OCI-M2 (cell line): ENCODE results near the gene NHLH2.

ENCODE experiments used
- DNase-seq: peaks from one replicate; lab custom pipeline; 2025; ENCODE audit not compliant: unreplicated experiment; lab: John Stamatoyannopoulos, UW

The NHLH2 gene

DNA sequence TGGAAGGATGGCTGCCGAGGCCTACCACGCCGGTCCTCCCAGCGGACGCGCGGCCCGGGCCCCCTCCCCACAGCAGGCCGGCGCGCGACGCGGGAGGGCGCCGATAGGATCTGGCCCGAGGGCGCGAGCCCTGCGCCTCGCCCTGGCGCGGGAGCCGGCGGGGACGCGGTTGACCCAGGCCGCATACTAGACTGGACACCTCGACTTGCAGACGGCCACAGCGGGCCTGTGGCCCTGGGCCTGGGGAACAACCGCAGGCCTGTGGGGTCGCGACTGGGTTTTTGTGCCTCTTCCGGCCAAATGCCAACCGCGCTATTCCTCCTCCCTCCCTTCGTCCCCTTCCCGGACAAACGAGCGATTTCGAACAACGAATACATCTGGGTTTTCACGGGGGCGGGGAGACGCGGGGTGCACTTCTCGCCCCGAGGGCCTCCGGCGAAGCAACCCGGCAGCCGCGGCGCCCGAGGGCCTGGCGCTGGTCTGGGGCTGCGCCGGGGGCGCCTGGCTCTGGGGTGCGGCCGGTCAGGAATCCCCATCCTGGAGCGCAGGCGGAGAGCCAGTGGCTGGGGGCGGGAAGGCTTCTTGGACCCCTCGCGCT, 2.4 kb downstream of the NHLH2 start:
- no peak for DNase-seq

GRCh38 chr1:115837740-115838421, 3.0 kb downstream of the NHLH2 start:
- DNase-seq, result no peak

GRCh38 chr1:115837341-115837739, 3.6 kb downstream of the NHLH2 start:
- DNase-seq, result no peak

DNA sequence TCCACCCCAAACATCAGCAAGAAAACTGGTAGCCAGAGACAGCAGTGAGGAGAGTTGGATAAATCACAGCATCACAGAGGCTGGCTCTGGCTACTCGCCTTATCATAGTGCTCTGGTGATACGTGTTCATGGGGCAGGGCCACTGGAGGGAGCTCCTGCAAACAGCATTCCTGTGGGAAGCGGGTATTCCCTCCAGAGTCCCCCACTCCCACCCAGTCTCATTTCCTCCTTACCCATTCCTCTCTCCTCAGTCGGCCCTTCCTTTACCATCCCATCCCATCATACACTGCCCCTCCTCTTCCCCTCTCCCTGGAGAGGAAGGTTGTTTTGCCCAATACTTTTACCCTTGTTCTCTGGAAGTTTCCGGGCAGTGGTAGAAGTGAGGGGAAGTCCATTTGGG, 7.1 kb downstream of the NHLH2 start:
- no peak for DNase-seq

DNA sequence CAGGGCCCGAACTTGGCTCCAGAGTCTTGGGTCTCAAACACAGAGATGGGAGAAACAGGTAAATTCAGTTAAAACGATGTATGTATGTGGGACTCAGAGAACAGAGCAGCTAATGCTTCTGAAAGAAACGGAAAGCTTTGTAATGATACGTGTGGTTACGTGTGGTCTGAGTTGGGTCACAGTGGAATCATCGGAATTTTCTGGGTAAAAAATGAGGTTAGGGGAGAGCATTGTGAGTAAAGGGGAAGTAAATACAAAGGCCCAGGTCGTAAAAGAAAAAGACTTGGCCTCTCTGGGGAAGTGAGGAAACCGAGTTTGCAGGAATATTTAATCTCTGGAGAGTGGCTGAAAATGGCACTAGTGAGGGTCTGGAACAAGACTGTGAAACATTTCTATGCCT, 8.3 kb downstream of the NHLH2 start:
- no peak for DNase-seq

- DNase-seq, result no peak
These were observed 10.0 kb downstream of the NHLH2 start for GRCh38 chr1:115830963-115831362.

GRCh38 chr1:115829947-115830346, 11.0 kb downstream of the NHLH2 start:
- DNase-seq, result no peak

- DNase-seq, result no peak
These were observed 11.8 kb downstream of the NHLH2 start for GRCh38 chr1:115829023-115829674.

- DNase-seq, result no peak
These were observed 12.6 kb downstream of the NHLH2 start for GRCh38 chr1:115828101-115829022.

- no peak for DNase-seq
These were observed 13.4 kb downstream of the NHLH2 start for GRCh38 chr1:115827452-115828044.

- no peak for DNase-seq
These were observed 14.3 kb downstream of the NHLH2 start for GRCh38 chr1:115826628-115827027.

GRCh38 chr1:115822117-115822516, 18.8 kb downstream of the NHLH2 start:
- no peak for DNase-seq

DNA sequence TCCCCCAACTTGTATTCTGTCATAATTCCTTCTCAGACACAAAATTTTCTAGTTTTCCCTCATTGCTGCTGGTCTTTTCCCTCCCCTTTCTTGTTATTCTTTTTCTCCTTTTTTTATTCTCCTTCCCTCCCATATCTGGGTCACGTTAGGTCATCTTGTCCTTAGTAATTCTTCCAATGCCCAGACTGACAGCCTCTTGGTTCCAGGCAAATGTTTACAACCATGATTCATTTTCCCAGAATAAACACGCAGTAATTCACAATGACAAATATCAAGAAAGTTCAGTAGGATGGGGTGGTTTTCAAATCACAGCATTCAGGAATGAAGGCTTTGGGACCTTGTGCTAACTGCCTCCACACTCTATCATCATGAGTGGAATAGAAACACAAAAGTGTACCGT, 25.2 kb downstream of the NHLH2 start:
- DNase-seq, result no peak

DNA sequence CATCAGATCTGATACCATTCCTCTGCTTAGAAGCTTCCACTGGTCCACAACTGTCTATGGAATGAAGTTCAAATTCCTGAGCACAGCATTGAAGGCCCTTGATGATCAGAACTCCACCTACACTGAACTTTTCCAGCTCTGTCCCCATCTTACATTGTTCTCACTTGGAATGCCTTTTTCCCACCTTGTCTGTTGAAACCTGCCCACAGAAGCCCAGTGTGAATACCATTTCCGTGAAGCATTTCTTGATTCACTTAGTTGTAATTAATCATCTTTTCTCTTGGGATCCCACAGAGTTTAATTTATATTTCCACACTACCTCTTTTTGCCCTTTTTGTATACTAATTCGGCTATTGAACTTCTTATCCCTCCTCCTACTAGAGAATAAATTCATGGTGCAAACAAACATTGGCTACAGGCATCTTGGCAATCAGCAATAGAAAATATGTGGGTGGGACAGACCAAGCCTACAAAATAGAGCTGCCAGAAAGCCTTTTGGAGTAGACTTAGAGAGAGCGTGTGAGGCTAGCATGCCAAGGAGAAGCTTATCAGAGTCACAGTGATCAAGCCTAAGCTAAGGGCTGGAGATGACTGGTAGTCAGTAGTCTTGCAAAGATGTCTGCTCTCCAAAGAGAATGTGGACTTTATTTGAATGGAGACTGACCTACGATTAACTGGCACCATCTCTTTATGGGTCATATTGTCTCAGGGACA, 26.1 kb downstream of the NHLH2 start:
- DNase-seq, result no peak

DNA sequence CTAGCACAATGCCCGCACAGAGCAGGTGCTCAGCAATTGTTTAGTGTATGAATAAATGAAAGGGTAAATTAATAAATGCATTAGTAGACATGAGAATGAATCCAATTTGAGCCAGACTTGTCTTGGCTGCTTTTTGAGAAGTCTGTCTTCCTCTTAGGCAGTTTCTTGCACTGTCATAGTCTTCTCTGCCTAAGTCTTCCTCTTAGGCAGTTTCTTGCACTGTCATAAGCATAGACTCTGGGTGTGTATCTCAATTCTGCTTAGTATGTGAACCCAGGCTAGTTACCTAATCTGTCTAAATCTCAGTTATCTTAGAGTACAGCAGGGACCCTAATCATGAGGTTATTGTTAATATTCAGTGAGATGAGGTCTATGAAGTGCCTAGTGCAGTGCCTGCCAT, 27.2 kb downstream of the NHLH2 start:
- DNase-seq, result no peak

DNA sequence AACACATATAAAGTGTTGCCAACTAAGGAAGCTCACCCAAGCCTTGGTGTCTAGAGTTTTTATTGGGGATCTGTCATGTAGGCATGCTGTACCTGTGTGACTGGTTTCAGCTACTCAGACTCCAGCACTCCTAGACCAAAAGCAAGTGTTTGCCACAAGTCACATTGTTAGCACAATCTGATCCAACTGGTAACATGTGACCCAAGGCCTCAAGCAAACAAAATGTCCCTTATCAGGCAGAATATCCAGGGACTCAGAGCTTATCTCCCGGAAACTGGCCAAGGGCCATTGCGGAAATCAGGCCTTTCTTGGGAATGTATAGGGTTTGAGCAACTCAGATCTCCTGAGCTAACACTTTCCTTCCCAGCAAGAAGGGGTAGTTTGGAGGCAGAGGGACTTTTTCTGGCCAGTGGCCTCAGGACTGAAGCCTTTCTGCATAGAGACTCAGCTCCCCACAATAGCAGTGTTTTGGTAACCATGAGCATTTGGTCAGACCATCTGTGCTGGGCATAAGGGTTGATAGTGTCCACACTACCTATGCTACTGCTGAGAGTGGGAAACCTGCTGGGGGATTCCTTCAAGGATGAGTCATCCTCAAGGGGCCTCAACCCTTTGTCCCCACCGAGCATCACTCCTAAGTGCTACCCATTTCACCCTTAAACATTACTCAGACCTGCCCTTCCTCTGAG, 29.6 kb downstream of the NHLH2 start:
- DNase-seq, result no peak

DNA sequence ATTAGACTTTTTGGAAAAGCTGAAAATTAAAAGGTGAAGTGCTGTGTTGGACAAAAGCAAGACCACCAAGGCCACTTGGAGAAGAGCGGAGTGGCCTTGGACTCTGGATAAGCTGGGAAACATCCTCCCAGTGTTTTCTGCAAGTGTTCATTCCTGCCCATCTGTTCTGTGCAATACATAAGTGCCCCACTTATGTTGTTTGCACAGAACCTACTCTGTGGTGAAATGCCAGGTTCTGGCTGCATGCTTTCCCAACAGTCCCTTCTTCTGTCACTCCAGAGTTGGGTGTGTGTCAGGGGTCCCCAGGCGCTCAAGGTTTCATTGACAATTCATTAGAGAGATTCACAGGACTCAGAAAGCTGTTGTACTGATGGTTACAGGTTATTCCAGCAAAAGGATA, 30.3 kb downstream of the NHLH2 start:
- no peak for DNase-seq

DNA sequence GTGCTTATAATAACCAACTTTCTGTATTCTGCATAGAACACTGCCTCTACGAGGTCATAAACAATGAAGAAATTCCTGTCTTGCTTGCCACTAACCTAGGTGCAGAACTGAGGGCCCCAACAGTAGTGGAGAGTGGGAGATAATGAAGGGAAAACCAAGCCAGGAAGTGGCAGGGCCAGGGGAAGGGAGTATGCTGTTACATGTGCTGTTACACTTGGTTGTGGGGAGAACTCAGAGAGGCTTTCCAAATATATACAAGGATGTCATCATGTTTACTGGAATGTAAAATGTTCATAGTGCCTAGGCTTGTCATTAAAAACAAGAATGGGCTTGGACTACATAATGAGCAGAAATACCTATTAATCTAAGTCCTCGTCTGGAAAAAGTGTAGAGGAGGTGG, 31.1 kb downstream of the NHLH2 start:
- DNase-seq, result no peak

- no peak for DNase-seq
These were observed 31.9 kb downstream of the NHLH2 start for GRCh38 chr1:115809076-115809475.

DNA sequence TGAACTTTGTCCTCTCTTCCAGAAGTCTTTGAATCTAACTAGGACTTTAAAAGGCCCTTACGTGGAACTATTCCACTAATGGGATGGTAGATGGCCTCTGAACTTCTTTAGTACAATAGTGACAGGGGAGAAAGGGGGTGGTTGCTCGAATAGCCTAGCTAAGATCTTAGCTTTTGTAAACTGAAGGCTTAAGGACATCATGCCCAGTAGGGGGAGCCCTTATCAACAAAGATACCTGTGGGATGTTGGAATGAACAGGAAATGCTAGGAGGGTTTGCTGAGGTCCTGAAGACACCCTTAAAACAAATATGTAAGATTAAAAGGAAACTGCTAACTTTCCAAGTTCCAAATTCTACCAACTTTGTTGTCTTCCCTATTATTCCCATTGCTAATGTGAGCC, 33.2 kb downstream of the NHLH2 start:
- DNase-seq, result no peak
